Epithelial cell of esophagus (primary cell): Measurements from ENCODE around the gene IGHMBP2.
A peak's percentile ranks its signal among the peaks of the same experiment; 100 is the strongest.

Experiments
- DNase-seq: peaks from one replicate; pipeline ENCODE4 v3.0.0; 2010; ENCODE audit warnings: low read depth
- H3K4me3 ChIP-seq: 2 replicates; pipeline ENCODE4 v1.5.1; 2011; ENCODE audit warnings: mild to moderate bottlenecking, low read length, control low read depth
- CTCF ChIP-seq: IDR thresholded peaks from 2 replicates; pipeline ENCODE4 v1.5.1; 2011; ENCODE audit warnings: low read depth, mild to moderate bottlenecking, low read length, control low read depth, inconsistent platforms; ENCODE audit not compliant: insufficient read depth; ENCODE audit errors: missing control alignments

Gene IGHMBP2

GRCh38 chr11:68890490-68891231, 13.0 kb upstream of the IGHMBP2 start:
- TF ChIP-seq CTCF: no peak
- no peak overlapping the region for H3K4me3 ChIP-seq
- DNase-seq: no peak

- DNase-seq: no peak
- TF ChIP-seq CTCF: no peak
- H3K4me3 ChIP-seq: no peak overlapping the region
Measured at GRCh38 chr11:68891351-68891948, 12.2 kb upstream of the IGHMBP2 start.

DNA sequence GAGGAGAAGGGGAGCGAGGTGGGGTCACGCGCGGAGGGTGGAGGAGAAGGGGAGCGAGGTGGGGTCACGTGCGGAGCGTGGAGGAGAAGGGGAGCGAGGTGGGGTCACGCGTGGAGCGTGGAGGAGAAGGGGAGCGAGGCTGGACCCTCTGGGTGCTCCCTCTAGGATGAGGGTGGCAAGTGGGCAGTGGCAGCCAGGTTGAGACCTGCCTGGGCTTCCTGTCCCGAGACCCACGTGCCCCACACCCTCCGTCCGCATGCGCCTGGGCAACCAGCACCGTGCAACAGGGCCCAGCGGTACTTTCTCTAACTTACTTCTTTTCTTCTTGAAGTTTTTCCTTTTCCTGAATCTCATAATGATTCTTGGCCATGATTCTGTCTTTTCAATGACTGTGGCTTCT, 11.1 kb upstream of the IGHMBP2 start:
- no peak for TF ChIP-seq CTCF
- no peak for DNase-seq
- no peak overlapping the region for H3K4me3 ChIP-seq

DNA sequence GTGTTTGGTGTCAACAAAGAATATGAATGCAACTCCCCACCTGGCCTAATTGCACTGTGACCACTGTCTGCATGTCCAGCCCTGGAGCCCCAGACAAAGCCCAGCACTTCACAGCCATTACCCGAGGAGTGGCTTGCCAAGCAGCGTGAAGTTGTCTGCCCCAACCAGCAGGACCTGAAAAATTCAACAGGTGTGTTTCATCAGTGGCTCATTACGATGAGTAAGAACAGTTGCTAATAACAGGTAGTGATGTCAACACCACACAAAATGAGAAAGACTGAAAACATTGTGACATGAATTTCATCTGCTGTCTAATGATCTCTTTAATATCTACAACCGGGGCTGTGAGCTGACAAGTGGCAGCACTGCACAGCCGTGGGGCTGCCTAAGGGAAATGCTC, 10.4 kb upstream of the IGHMBP2 start:
- peak; percentile 86 for DNase-seq
- no peak overlapping the region for H3K4me3 ChIP-seq
- no peak for TF ChIP-seq CTCF

- DNase-seq: no peak
Measured at GRCh38 chr11:68896171-68896959, 7.3 kb upstream of the IGHMBP2 start.

DNA sequence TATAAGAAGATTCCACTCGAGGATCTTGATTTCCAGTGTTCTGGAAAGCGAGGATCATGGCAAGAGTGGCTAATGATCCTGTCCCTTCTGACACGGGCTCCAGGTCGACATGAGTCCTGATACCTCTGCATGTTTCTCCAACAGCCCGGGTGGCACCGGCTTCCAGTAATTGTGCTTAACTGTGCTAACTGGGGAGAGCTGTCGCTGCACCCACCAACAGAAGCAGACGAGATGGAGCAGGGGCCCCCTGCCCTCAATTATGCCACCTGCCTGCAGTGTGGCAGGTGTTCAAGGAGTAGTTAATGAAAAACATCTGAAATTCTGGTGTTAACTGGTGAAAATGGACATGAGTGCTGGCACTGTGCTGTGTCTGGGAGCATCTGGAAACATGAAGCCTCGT, 6.2 kb upstream of the IGHMBP2 start:
- H3K4me3 ChIP-seq: no peak overlapping the region
- TF ChIP-seq CTCF: no peak
- DNase-seq: no peak

More at GRCh38 chr11:68896171-68896959, 7.3 kb upstream of the IGHMBP2 start:
- no peak overlapping the region for H3K4me3 ChIP-seq
- TF ChIP-seq CTCF: no peak
